ENCODE results near the gene ADIPOR1.
A peak's percentile ranks its signal among the peaks of the same experiment; 100 is the strongest.

The ADIPOR1 gene

GRCh38 chr1:202968895-202969295 is 10.8 kb upstream of the ADIPOR1 start:
- DNase-seq: peak; percentile 97

GRCh38 chr1:202968351-202968750 is 10.2 kb upstream of the ADIPOR1 start:
- peak; percentile 15 for DNase-seq

GRCh38 chr1:202967684-202968281 is 9.7 kb upstream of the ADIPOR1 start:
- peak; percentile 64 for DNase-seq

- peak; percentile 9 for DNase-seq
Observed at GRCh38 chr1:202966006-202966898, 8.1 kb upstream of the ADIPOR1 start.

- no peak for DNase-seq
Observed at GRCh38 chr1:202965422-202965821, 7.3 kb upstream of the ADIPOR1 start.

GRCh38 chr1:202964791-202965410 is 6.8 kb upstream of the ADIPOR1 start:
- no peak for DNase-seq

GRCh38 chr1:202961220-202961880 is 3.2 kb upstream of the ADIPOR1 start:
- DNase-seq: no peak

GRCh38 chr1:202959276-202959620 is 1.1 kb upstream of the ADIPOR1 start:
- DNase-seq: peak; percentile 54

GRCh38 chr1:202958544-202959275 is 598 bp upstream of the ADIPOR1 start:
- peak; percentile 74 for DNase-seq

GRCh38 chr1:202956969-202957368 is 1.1 kb downstream of the ADIPOR1 start:
- DNase-seq: peak; percentile 20

GRCh38 chr1:202954057-202954745 is 3.9 kb downstream of the ADIPOR1 start:
- DNase-seq: no peak

GRCh38 chr1:202953392-202953791 is 4.7 kb downstream of the ADIPOR1 start:
- DNase-seq: peak; percentile 53

GRCh38 chr1:202952818-202953217 is 5.3 kb downstream of the ADIPOR1 start:
- DNase-seq: peak; percentile 66

- DNase-seq: no peak
Observed at GRCh38 chr1:202952099-202952498, 6.0 kb downstream of the ADIPOR1 start.

GRCh38 chr1:202951437-202951836 is 6.7 kb downstream of the ADIPOR1 start:
- DNase-seq: no peak

- no peak for DNase-seq
Observed at GRCh38 chr1:202945483-202945882, 12.6 kb downstream of the ADIPOR1 start.

- DNase-seq: peak; percentile 100
Observed at GRCh38 chr1:202944438-202944921, 13.6 kb downstream of the ADIPOR1 start.

- no peak for DNase-seq
Observed at GRCh38 chr1:202942426-202942825, 15.7 kb downstream of the ADIPOR1 start.

- DNase-seq: no peak
Observed at GRCh38 chr1:202941372-202941771, 16.7 kb downstream of the ADIPOR1 start.

GRCh38 chr1:202940561-202940960 is 17.6 kb downstream of the ADIPOR1 start:
- no peak for DNase-seq

GRCh38 chr1:202938287-202938925 is 19.7 kb downstream of the ADIPOR1 start:
- peak; percentile 21 for DNase-seq
